ENCODE data around the gene PRKCZ.

PRKCZ gene

DNA sequence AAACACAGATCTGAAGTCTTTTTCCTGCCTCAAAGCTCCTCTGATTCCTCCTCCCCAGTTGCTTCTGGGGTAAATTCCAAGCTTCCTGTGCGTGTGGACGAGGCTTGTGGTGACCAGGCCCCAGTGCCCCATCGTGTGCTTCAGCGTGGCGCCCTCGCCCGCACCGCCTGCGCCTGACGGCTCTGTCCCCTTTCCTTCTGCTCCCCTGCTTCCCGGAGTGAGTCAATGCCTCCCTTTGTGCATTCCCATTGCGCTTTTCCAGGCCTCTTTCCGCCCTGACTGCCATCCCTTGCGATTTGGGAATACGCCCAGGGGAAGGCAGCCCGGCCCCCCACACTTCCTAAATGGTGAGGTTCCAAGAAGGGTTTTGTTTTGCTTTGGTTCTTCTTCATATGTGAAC lies 108.1 kb downstream of the PRKCZ start:
- TF ChIP-seq TAF1 (IDR thresholded peaks at IDR 0.05; ENCODE audit: borderline replicate concordance, insufficient read depth, low read length) (no peak), POLR2AphosphoS5 (IDR thresholded peaks at IDR 0.05; ENCODE audit: low read depth, low read length) (no peak), REST (IDR thresholded peaks at IDR 0.05; ENCODE audit: insufficient read depth in 1 of 2, low read depth in 2 of 2, low read length in 2 of 2) (no peak)

- TF ChIP-seq POLR2AphosphoS5 (IDR thresholded peaks at IDR 0.05; ENCODE audit: low read depth, low read length): no peak
- no peak for TF ChIP-seq REST (IDR thresholded peaks at IDR 0.05; ENCODE audit: insufficient read depth in 1 of 2, low read depth in 2 of 2, low read length in 2 of 2)
- no peak for TF ChIP-seq TAF1 (IDR thresholded peaks at IDR 0.05; ENCODE audit: borderline replicate concordance, insufficient read depth, low read length)
- TF ChIP-seq SIN3A (IDR thresholded peaks at IDR 0.05; ENCODE audit: borderline replicate concordance, insufficient read depth, low read length): no peak
- TF ChIP-seq FOXP2 (optimal IDR thresholded peaks at IDR 0.05; ENCODE audit: borderline replicate concordance, extremely low read depth, extremely low read length, insufficient read depth): no peak
Measured at GRCh38 chr1:2159124-2159523, 108.9 kb downstream of the PRKCZ start.

DNA sequence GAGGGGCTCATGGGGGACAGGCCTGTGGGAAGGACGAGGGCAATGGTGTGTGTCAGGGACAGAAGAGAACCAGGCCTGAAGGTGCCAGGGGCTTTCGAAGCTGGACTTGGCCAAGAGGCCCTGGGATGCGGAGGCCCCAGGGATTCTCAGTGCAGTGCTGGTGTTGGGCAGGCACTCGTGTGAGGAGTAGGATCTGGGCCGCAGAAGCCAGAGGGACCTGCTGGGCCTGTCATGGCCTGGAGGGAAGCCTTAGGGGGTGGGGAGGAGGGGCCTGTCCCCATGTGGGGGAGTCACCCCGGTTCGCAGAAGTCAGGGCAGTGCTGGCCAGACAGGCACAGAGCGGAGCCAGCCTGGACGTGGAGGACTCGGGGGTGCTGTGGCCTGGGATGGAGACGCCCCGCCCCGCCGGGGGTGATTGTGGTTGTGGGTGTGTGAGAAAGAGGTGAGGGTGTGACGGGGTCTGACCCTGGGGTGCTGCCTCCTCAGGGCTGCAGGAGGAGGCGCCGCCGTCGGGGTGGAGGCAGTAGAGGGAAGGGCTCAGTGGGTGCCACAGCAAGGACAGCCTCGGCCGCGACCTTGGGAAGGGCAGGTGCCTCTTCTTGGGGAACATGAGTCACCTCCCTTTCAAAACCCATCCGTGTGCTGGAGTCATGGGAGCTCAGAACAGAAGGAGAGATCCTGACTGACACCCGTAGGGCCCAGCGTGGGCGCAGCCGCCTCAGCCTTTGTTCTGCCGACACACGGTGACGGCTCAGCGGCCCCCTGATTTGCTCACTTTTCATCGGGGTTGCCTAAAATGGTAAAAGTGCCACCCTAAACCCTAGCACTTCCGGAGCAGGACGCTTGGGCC lies 110.5 kb downstream of the PRKCZ start:
- TF ChIP-seq REST (IDR thresholded peaks at IDR 0.05; ENCODE audit: insufficient read depth in 1 of 2, low read depth in 2 of 2, low read length in 2 of 2) (no peak), TAF1 (IDR thresholded peaks at IDR 0.05; ENCODE audit: borderline replicate concordance, insufficient read depth, low read length) (no peak), POLR2AphosphoS5 (IDR thresholded peaks at IDR 0.05; ENCODE audit: low read depth, low read length) (no peak), FOXP2 (optimal IDR thresholded peaks at IDR 0.05; ENCODE audit: borderline replicate concordance, extremely low read depth, extremely low read length, insufficient read depth) (no peak), SIN3A (IDR thresholded peaks at IDR 0.05; ENCODE audit: borderline replicate concordance, insufficient read depth, low read length) (no peak)

- TF ChIP-seq REST (IDR thresholded peaks at IDR 0.05; ENCODE audit: insufficient read depth in 1 of 2, low read depth in 2 of 2, low read length in 2 of 2) (no peak), SIN3A (IDR thresholded peaks at IDR 0.05; ENCODE audit: borderline replicate concordance, insufficient read depth, low read length) (no peak), FOXP2 (optimal IDR thresholded peaks at IDR 0.05; ENCODE audit: borderline replicate concordance, extremely low read depth, extremely low read length, insufficient read depth) (no peak), TAF1 (IDR thresholded peaks at IDR 0.05; ENCODE audit: borderline replicate concordance, insufficient read depth, low read length) (no peak)
Measured at GRCh38 chr1:2163205-2163604, 113.0 kb downstream of the PRKCZ start.

Data from PFSK-1 (cell line).